ENCODE results near the gene ZNF160. TPM values are rescaled to one million over a fixed set of nuclear protein-coding genes. Genes with fewer than 3 reads are reported as not detected.
"Not testable (repeated sequence)": the region's sequence is repeated elsewhere in the genome, so short reads cannot be mapped to it uniquely, and the experiment has no call there.

ZNF160 gene
- total RNA-seq: 60.1 TPM
- 28.0 TPM for polyA plus RNA-seq

DNA sequence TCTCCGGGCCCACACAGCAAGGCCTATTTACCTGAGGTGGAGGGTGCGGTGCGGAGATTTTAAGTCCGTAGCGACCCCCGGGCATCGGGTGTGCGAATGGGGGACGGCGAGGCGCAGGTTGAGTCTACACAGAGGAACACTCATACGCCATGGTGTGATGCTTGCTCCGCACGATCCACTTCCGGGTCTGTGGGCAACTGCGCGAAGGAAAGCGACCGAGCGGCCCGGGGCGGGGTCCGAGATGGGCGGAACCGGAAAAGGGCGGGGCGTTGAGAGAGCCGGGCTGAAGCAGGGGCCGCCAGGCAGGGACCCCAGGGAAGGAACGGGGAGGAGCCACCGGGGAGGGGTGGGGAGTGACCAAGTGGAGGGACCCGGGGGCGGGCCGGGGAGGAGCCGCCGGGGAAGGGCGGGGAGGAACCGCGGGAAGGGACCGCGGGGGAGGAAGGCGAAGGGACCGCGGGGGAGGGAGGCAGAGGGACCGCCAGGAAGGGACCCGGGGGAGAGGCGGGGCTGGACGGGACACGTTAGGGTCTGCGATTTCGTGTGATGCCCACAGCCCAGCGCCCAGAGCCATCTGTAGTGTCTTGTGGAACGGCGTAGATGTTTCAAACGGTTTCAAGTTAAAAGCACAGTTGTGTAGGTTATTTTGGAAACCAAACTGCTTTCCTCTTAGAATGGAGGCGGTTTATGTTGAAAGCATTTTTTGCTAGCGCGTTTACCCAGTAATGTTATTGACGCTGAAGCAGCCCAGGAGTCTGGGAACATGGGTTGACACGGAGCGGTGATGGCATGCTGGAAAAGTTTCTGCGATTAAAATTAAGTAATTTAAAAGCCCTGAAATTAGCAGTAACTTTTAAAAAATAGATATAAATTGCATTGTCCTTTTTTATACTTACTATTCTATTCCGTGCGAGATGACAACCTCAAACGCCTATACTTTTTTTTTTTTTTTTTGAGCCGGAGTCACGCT lies at the start of gene ZNF160:
ZNF160 (minus strand) TSS at position 189 of the 970 bp plus-strand sequence. CDS start 17,146 bp downstream, outside the sequence.
- WGBS: 2% methylated on average over 67 of the region's 67 CpGs
- Histone ChIP-seq H3K36me3 (ENCODE audit: insufficient read depth) (no peaks in the 10 kb centered on the region), H3K27ac (ENCODE audit: low read depth) (peak within 1 kb of the TSS; percentile 77), H3K4me1 (ENCODE audit: insufficient read depth) (peaks cover 2% of the 10 kb centered on the region), H3K4me3 (ENCODE audit: low read depth, low read length) (peak within 1 kb of the TSS; percentile 83)
- DNase-seq (ENCODE audit: extremely low spot score): peak; percentile 92

GRCh38 chr19:53147645-53148044 lies 44.4 kb upstream of the ZNF160 start:
- Histone ChIP-seq H3K36me3 (ENCODE audit: insufficient read depth) (peaks cover 10% of the 10 kb centered on the region), H3K27ac (ENCODE audit: low read depth) (no peak overlapping the region), H3K4me3 (ENCODE audit: low read depth, low read length) (no peak overlapping the region), H3K4me1 (ENCODE audit: insufficient read depth) (no peaks in the 10 kb centered on the region)
- no peak for DNase-seq (ENCODE audit: extremely low spot score)

DNA sequence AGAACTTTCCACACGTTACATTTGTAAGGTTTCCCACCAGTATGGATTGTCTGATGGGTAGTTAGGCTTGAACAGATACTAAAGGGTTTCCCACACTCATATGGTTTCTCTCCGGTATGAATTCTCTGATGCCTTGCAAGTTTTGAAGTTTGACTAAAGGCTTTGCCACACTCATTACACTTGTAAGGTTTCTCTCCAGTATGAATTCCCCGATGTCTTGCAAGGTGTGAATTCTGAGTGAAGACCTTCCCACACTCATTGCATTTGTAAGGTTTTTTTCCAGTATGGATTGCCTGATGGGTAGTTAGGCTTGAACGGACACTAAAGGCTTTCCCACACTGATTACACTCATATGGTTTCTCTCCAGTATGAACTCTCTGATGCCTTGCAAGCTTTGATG lies 37.1 kb upstream of the ZNF160 start:
- Histone ChIP-seq H3K36me3 (ENCODE audit: insufficient read depth) (peaks cover 4% of the 10 kb centered on the region), H3K27ac (ENCODE audit: low read depth) (no peak overlapping the region), H3K4me3 (ENCODE audit: low read depth, low read length) (no peak overlapping the region), H3K4me1 (ENCODE audit: insufficient read depth) (no peaks in the 10 kb centered on the region)
- DNase-seq (ENCODE audit: extremely low spot score): no peak
- 98% methylated on average over 4 of the region's 4 CpGs for WGBS

DNA sequence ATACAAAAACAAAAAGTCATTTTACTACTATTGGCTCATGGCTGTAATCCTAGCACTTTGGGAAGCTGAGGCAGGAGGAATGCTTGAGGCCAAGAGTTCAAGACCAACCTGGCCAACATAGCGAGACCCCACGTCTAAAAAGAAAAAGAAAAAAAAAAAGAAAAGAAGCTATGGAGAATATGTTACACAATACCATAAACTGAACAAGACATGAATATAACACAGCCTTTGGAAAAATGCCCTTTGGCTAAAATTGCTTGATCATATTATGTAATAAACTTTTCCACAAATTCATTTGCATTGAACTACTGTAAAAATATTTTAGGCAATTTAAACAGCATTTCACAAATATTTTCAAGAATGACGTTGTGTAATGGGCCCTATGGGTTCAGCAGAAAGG lies 33.2 kb upstream of the ZNF160 start:
- no peak for DNase-seq (ENCODE audit: extremely low spot score)
- WGBS: 88% methylated on average over 3 of the region's 3 CpGs
- H3K4me1 ChIP-seq (ENCODE audit: insufficient read depth): no peaks in the 10 kb centered on the region
- no peak overlapping the region for H3K4me3 ChIP-seq (ENCODE audit: low read depth, low read length)
- no peak overlapping the region for H3K27ac ChIP-seq (ENCODE audit: low read depth)
- no peaks in the 10 kb centered on the region for H3K36me3 ChIP-seq (ENCODE audit: insufficient read depth)

DNA sequence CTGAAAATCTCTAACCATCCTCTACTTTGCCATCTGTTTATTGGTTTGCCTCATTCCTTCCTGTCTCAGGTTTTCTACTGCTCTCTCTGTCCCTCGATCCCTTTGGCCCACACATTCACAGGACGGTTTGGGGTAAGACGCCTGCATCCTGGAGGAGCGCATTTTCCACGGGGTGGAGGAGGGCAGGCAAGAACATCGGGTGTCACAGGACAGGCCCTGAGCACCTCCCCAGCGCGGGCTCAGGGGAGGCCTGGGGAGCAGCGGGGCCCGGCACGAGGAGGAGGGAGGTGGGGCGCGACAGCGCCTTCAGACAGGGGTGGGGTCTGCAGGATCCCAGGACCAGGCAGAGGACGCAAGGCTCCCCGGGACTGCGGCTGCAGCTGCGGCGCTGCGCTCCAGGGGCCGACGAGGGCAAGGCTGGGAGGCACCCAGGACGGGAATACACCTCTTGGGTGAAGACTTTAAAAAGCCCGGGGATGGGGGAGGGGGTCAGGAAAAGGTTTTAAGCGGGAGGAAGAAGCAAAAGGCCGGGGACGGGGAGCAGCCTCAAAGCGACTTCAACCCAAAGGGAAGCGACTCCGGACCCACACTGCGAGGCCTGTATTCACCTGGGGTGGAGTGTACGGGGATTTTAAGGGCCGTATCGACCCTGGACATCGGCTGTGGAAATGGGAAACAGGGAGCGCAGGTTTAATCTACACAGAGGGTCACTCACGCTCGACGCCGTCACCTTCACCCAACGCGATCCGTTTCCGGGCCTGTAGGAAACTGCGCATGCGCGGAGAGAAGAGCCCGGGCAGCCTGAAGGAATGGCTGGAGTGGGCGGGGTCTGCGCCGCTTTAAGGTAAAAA lies 29.1 kb upstream of the ZNF160 start, which contains the start of gene ZNF415:
ZNF415 (minus strand) TSS at position 770 of the 851 bp plus-strand sequence. CDS start 10,234 bp downstream, outside the sequence.
- WGBS: under 1% methylated on average over 51 of the region's 51 CpGs
- peak within 1 kb of the TSS; percentile 59 for H3K4me3 ChIP-seq (ENCODE audit: low read depth, low read length)
- no peak within 1 kb of the TSS for H3K27ac ChIP-seq (ENCODE audit: low read depth)
- peak; percentile 83 for DNase-seq (ENCODE audit: extremely low spot score)
- H3K4me1 ChIP-seq (ENCODE audit: insufficient read depth): no peaks in the 10 kb centered on the region
- H3K36me3 ChIP-seq (ENCODE audit: insufficient read depth): no peaks in the 10 kb centered on the region

GRCh38 chr19:53131727-53132126 lies 28.5 kb upstream of the ZNF160 start:
- H3K36me3 ChIP-seq (ENCODE audit: insufficient read depth): no peaks in the 10 kb centered on the region
- WGBS: 32% methylated on average over 6 of the region's 6 CpGs
- H3K4me1 ChIP-seq (ENCODE audit: insufficient read depth): no peaks in the 10 kb centered on the region
- H3K4me3 ChIP-seq (ENCODE audit: low read depth, low read length): peak overlapping the region; percentile 59
- no peak overlapping the region for H3K27ac ChIP-seq (ENCODE audit: low read depth)
- no peak for DNase-seq (ENCODE audit: extremely low spot score)

GRCh38 chr19:53131085-53131590 lies 27.9 kb upstream of the ZNF160 start:
- no peak overlapping the region for H3K27ac ChIP-seq (ENCODE audit: low read depth)
- WGBS: 85% methylated on average over 4 of the region's 4 CpGs
- no peaks in the 10 kb centered on the region for H3K4me1 ChIP-seq (ENCODE audit: insufficient read depth)
- H3K4me3 ChIP-seq (ENCODE audit: low read depth, low read length): no peak overlapping the region
- no peaks in the 10 kb centered on the region for H3K36me3 ChIP-seq (ENCODE audit: insufficient read depth)
- no peak for DNase-seq (ENCODE audit: extremely low spot score)

DNA sequence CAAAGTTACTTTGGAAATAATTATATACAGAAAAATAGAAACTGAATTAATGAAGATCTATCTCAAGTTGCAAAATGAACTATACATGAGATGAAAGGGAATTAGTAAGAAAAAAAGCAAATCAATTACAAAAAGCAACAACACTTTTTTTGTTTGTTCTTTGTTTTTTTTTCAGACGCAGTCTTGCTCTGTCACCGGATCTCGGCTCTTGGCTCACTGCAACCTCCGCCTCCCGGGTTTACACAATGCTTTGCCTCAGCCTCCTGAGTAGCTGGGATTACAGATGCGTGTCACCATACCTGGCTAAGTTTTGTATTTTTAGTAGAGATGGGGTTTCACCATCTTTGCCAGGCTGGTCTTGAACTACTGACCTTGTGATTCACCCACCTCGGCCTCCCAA lies 27.3 kb upstream of the ZNF160 start:
- Histone ChIP-seq H3K4me3 (ENCODE audit: low read depth, low read length) (no peak overlapping the region), H3K4me1 (ENCODE audit: insufficient read depth) (no peaks in the 10 kb centered on the region), H3K27ac (ENCODE audit: low read depth) (no peak overlapping the region), H3K36me3 (ENCODE audit: insufficient read depth) (no peaks in the 10 kb centered on the region)
- WGBS: 79% methylated on average over 7 of the region's 7 CpGs
- DNase-seq (ENCODE audit: extremely low spot score): no peak

DNA sequence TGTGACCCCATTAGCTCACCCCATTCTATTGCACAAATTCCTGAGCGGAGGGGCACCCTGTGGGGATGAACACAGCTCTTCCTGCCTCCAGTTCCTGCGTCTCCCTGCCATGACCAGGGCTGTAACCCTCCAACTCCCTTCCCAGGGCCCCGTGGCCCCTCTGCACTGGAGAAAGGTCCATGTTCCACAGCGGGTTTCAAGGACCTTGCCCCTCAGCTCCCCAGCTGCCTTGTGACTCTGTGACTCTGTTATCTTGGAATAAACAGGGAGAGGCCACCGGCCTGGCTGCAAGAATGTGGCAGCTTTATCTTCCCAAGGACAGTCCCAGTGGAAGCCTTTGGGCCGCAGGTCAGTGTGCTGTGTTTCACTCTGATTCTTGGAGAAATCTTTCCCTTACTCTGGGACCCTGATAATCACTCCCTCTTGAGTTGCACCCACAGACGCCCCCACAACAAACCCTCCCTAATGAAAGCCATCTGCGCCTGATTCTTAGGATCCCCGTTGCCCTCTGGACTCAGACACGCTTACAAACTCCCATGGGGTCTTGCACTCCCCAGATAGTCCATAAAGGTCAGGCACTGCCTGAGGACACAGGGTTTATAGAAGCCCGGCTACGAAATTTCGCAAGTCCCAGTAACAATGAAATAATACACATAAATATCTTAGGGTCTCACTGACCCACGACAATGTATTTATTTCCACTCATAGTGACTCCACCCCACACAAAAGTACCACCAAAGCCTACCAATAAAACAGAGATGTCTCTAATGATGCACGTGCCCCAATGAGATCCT lies 23.7 kb upstream of the ZNF160 start:
- not testable (repeated sequence) for H3K27ac ChIP-seq (ENCODE audit: low read depth); H3K4me1 ChIP-seq (ENCODE audit: insufficient read depth); DNase-seq (ENCODE audit: extremely low spot score); H3K4me3 ChIP-seq (ENCODE audit: low read depth, low read length); H3K36me3 ChIP-seq (ENCODE audit: insufficient read depth)
- WGBS: 68% methylated on average over 8 of the region's 15 CpGs

DNA sequence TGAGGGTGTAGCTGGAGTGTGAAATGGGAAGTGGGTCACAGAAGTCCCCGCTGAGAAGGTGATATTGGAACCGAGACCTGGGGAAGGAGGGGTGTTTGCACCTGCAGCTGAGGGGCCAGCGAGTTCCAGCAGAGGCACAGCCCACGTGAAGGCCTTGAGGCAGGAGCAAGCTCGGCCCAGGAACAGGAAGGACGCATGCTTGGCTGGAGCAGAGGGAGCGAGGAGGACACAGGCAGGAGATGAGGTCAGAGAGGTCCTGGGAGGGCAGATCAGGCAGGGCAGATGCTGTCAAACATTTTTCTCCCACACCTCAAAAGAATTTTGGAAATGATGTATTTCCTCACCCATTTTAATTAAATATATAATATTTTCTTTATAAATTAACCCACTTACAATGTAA lies 20.2 kb upstream of the ZNF160 start:
- no peak for DNase-seq (ENCODE audit: extremely low spot score)
- Histone ChIP-seq H3K4me3 (ENCODE audit: low read depth, low read length) (no peak overlapping the region), H3K36me3 (ENCODE audit: insufficient read depth) (no peaks in the 10 kb centered on the region), H3K27ac (ENCODE audit: low read depth) (no peak overlapping the region), H3K4me1 (ENCODE audit: insufficient read depth) (no peaks in the 10 kb centered on the region)
- WGBS: 79% methylated on average over 7 of the region's 7 CpGs

DNA sequence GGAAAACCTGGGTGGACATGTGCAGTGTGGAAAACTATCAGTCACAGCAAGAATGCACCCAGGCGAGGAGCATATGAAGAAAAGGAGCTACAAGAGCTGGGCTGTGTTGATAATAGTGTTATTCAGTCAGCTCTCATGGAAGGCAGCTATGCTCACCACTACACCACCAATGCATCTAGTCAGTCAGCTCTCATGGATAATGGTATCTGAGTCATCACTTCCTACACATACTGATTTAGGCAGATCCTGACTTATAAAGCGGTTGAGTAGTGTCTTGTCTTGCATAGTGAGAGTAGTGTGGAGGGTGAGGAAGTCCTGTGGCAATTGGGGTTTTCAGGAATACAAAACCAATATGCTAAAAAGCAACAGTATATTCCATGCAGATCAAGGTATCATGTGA lies 9.1 kb upstream of the ZNF160 start:
- WGBS: 95% methylated on average over 2 of the region's 2 CpGs
- no peak for DNase-seq (ENCODE audit: extremely low spot score)
- H3K4me3 ChIP-seq (ENCODE audit: low read depth, low read length): no peak overlapping the region
- no peaks in the 10 kb centered on the region for H3K4me1 ChIP-seq (ENCODE audit: insufficient read depth)
- no peak overlapping the region for H3K27ac ChIP-seq (ENCODE audit: low read depth)
- H3K36me3 ChIP-seq (ENCODE audit: insufficient read depth): peaks cover 6% of the 10 kb centered on the region

- WGBS: 95% methylated on average over 5 of the region's 5 CpGs
- no peak for DNase-seq (ENCODE audit: extremely low spot score)
- Histone ChIP-seq H3K27ac (ENCODE audit: low read depth) (no peak overlapping the region), H3K4me3 (ENCODE audit: low read depth, low read length) (no peak overlapping the region), H3K4me1 (ENCODE audit: insufficient read depth) (no peaks in the 10 kb centered on the region), H3K36me3 (ENCODE audit: insufficient read depth) (peaks cover 3% of the 10 kb centered on the region)
Measured at GRCh38 chr19:53109527-53109926, 6.3 kb upstream of the ZNF160 start.

DNA sequence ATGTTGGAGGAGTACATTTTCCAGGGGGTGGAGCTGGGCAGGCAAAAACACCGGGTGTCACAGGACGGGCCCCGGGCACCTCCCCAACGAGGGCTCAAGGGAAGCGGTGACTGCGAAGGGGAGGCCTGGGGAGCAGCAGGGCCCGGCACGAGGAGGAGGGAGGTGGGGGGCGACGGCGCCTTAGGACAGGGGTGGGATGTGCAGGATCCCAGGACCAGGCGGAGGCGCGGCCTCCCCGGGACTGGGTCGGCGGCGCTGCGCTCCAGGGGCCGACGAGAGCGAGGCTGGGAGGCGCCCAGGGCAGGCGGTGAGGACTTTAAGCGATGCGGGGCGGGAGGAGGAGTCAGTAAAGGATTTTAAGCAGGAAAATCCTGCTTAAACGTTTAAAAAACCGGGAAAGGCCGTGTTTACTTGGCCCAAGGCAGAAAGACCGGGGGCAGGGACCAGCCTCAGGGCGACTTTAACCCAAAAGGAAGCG lies 427 bp downstream of the ZNF160 start:
- peak overlapping the region; percentile 83 for H3K4me3 ChIP-seq (ENCODE audit: low read depth, low read length)
- H3K36me3 ChIP-seq (ENCODE audit: insufficient read depth): no peaks in the 10 kb centered on the region
- no peak for DNase-seq (ENCODE audit: extremely low spot score)
- peaks cover 2% of the 10 kb centered on the region for H3K4me1 ChIP-seq (ENCODE audit: insufficient read depth)
- under 1% methylated on average over 33 of the region's 33 CpGs for WGBS
- H3K27ac ChIP-seq (ENCODE audit: low read depth): peak overlapping the region; percentile 77

Data from urinary bladder (tissue), 4 donors.